ENCODE results near the gene XRCC4.

DNA sequence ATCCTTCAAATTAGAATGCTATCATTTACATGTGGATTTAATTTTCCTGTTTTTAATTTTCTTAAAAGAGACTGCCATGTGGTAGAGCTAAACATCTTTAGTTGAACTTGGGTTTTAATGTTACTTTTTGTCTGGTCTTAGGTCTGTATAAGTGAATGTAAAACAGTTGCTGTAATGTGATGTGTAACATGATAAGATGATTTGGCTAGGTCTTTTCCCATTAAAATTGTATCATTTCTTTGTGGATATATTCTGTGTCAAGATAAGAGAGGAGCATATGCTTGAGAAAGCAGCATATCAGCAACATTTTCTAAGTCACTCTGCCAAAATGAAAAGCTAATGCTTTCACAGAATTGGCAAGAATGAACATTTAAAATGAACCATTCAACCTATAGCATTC, 18.6 kb upstream of the XRCC4 start:
- TF ChIP-seq, protein P1, sequence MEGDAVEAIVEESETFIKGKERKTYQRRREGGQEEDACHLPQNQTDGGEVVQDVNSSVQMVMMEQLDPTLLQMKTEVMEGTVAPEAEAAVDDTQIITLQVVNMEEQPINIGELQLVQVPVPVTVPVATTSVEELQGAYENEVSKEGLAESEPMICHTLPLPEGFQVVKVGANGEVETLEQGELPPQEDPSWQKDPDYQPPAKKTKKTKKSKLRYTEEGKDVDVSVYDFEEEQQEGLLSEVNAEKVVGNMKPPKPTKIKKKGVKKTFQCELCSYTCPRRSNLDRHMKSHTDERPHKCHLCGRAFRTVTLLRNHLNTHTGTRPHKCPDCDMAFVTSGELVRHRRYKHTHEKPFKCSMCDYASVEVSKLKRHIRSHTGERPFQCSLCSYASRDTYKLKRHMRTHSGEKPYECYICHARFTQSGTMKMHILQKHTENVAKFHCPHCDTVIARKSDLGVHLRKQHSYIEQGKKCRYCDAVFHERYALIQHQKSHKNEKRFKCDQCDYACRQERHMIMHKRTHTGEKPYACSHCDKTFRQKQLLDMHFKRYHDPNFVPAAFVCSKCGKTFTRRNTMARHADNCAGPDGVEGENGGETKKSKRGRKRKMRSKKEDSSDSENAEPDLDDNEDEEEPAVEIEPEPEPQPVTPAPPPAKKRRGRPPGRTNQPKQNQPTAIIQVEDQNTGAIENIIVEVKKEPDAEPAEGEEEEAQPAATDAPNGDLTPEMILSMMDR (IDR thresholded peaks at IDR 0.05): no peak
- TF ChIP-seq POLR2A (IDR thresholded peaks at IDR 0.05): no peak
